ENCODE results near the gene NUP210.

DNA sequence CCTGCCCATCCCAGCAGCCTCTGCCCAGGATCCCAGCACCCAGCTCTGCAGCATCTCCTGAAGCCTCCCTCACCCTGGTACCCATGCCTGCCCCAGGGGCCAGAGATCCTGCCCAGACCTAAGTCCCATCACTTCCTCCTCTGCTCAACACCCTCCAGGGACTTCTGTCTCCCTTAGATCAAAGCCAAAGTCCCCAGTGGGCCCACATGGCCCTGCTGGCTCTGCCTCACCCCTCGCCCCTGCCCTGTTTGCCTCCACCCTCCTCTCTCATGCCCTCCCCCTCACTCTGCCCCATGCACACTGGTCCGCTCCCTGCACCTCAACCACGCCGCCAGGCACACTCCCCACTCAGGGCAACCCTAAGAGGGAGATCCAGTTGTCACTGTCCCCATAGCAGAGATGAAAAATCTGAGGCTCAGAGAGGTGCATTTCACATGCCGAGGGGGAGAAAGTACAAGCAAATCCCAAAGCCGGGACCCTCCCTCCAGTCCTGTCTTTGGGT, 146.5 kb downstream of the NUP210 start:
- TF ChIP-seq, protein P1, sequence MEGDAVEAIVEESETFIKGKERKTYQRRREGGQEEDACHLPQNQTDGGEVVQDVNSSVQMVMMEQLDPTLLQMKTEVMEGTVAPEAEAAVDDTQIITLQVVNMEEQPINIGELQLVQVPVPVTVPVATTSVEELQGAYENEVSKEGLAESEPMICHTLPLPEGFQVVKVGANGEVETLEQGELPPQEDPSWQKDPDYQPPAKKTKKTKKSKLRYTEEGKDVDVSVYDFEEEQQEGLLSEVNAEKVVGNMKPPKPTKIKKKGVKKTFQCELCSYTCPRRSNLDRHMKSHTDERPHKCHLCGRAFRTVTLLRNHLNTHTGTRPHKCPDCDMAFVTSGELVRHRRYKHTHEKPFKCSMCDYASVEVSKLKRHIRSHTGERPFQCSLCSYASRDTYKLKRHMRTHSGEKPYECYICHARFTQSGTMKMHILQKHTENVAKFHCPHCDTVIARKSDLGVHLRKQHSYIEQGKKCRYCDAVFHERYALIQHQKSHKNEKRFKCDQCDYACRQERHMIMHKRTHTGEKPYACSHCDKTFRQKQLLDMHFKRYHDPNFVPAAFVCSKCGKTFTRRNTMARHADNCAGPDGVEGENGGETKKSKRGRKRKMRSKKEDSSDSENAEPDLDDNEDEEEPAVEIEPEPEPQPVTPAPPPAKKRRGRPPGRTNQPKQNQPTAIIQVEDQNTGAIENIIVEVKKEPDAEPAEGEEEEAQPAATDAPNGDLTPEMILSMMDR (IDR thresholded peaks at IDR 0.05): no peak
- no peak for TF ChIP-seq POLR2A (IDR thresholded peaks at IDR 0.05)

All from suprapubic skin (tissue), 3 donors.